ENCODE measurements around the gene TDRD7. TPM values are rescaled to one million over a fixed set of nuclear protein-coding genes. Genes with fewer than 3 reads are reported as not detected.

The TDRD7 gene
- total and polyA plus RNA-seq, 2 of the 13 experiments (the other 11 are each of a cell fraction or from before 2014, with no cell fraction given) = 9.8 to 15.5 TPM

DNA sequence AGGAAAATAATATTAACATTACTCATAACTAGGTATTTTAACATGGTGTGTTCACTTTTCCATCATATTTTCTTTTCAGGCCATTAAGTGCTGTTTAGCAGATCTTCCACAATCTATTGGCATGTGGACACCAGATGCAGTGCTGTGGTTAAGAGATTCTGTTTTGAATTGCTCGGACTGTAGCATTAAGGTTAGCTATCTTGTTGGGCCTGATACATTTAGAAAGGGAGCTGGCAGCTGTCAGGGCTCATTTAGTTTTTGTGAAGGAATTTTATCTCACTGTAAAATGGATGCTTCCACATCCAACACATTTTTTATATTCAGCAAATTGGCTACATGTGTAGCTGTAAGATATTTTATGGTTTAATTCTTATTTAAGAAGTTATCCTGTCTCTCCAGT, 68.9 kb downstream of the TDRD7 start:
- Histone ChIP-seq H3K79me2 (ENCODE audit: insufficient read depth, low read length) (no peaks in the 10 kb centered on the region), H4K20me1 (ENCODE audit: insufficient read depth, low read length) (no peaks in the 10 kb centered on the region), H3K4me3 (replicated peaks in 1 of 3; ENCODE audit: insufficient read depth in 1 of 3, low read depth in 2 of 3, low read length in 3 of 3) (no peak overlapping the region), H3K4me1 (ENCODE audit: insufficient read depth, low read length) (peaks cover 8% of the 10 kb centered on the region), H3K27me3 (ENCODE audit: control insufficient read depth in 1 of 2, insufficient read depth in 2 of 2, low read length in 2 of 2) (no peaks in the 10 kb centered on the region), H3K9ac (ENCODE audit: insufficient read depth, low read depth, low read length) (no peak overlapping the region), H3K4me2 (ENCODE audit: low read depth, low read length) (no peak overlapping the region), H3K9me3 (ENCODE audit: low read length) (no peaks in the 10 kb centered on the region), H2AFZ (ENCODE audit: low read length) (no peak overlapping the region), H3K36me3 (replicated peaks in 1 of 2; ENCODE audit: control insufficient read depth in 1 of 2, insufficient read depth in 2 of 2, low read length in 2 of 2) (peaks cover 5 to 25% of the 10 kb centered on the region in 2 experiments), H3K27ac (ENCODE audit: extremely low read length, insufficient read depth, low read length) (no peak overlapping the region)
- intact Hi-C loops (cut with micrococcal nuclease; ENCODE audit: unreplicated experiment) (no loop called here), in situ Hi-C loops (cut with HindIII; ENCODE audit: extremely low pct_ligation_motif_present, low pct_unique_long_range_greater_than_20kb) (no loop called here)
- ChIA-PET POLR2A (no interaction called here), CTCF (ENCODE audit: low intra/inter-chr PET ratio, low total read pairs) (no interaction called here)
- DNase-seq (ENCODE audit: low spot score) (no peak), FAIRE-seq (no peak), ATAC-seq (no peak)
- no TSS peak for BruUV-seq (replicated peaks)
- 100% methylated on average over 1 of the region's 1 CpG for WGBS (ENCODE audit: low lambda C conversion rate)
- TF ChIP-seq KMT2A (CRISPR knock-in tag; IDR thresholded peaks at IDR 0.05) (no peak), CAMTA2 (CRISPR knock-in tag; IDR thresholded peaks at IDR 0.05; ENCODE audit: borderline replicate concordance) (no peak), MED1 (CRISPR knock-in tag; IDR thresholded peaks at IDR 0.05) (no peak), ZFP36L1 (CRISPR knock-in tag; IDR thresholded peaks at IDR 0.05) (no peak), ZKSCAN8 (CRISPR knock-in tag; IDR thresholded peaks at IDR 0.05; ENCODE audit: borderline replicate concordance) (no peak), RBM22 (optimal IDR thresholded peaks at IDR 0.05; ENCODE audit: low read length) (no peak), RELA (CRISPR knock-in tag; IDR thresholded peaks at IDR 0.05) (no peak)
- TF ChIP-seq, protein P1, sequence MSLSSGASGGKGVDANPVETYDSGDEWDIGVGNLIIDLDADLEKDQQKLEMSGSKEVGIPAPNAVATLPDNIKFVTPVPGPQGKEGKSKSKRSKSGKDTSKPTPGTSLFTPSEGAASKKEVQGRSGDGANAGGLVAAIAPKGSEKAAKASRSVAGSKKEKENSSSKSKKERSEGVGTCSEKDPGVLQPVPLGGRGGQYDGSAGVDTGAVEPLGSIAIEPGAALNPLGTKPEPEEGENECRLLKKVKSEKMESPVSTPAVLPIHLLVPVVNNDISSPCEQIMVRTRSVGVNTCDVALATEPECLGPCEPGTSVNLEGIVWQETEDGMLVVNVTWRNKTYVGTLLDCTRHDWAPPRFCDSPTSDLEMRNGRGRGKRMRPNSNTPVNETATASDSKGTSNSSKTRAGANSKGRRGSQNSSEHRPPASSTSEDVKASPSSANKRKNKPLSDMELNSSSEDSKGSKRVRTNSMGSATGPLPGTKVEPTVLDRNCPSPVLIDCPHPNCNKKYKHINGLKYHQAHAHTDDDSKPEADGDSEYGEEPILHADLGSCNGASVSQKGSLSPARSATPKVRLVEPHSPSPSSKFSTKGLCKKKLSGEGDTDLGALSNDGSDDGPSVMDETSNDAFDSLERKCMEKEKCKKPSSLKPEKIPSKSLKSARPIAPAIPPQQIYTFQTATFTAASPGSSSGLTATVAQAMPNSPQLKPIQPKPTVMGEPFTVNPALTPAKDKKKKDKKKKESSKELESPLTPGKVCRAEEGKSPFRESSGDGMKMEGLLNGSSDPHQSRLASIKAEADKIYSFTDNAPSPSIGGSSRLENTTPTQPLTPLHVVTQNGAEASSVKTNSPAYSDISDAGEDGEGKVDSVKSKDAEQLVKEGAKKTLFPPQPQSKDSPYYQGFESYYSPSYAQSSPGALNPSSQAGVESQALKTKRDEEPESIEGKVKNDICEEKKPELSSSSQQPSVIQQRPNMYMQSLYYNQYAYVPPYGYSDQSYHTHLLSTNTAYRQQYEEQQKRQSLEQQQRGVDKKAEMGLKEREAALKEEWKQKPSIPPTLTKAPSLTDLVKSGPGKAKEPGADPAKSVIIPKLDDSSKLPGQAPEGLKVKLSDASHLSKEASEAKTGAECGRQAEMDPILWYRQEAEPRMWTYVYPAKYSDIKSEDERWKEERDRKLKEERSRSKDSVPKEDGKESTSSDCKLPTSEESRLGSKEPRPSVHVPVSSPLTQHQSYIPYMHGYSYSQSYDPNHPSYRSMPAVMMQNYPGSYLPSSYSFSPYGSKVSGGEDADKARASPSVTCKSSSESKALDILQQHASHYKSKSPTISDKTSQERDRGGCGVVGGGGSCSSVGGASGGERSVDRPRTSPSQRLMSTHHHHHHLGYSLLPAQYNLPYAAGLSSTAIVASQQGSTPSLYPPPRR (CRISPR knock-in tag; IDR thresholded peaks at IDR 0.05; ENCODE audit: borderline replicate concordance) = no peak
- TF ChIP-seq, protein P2, sequence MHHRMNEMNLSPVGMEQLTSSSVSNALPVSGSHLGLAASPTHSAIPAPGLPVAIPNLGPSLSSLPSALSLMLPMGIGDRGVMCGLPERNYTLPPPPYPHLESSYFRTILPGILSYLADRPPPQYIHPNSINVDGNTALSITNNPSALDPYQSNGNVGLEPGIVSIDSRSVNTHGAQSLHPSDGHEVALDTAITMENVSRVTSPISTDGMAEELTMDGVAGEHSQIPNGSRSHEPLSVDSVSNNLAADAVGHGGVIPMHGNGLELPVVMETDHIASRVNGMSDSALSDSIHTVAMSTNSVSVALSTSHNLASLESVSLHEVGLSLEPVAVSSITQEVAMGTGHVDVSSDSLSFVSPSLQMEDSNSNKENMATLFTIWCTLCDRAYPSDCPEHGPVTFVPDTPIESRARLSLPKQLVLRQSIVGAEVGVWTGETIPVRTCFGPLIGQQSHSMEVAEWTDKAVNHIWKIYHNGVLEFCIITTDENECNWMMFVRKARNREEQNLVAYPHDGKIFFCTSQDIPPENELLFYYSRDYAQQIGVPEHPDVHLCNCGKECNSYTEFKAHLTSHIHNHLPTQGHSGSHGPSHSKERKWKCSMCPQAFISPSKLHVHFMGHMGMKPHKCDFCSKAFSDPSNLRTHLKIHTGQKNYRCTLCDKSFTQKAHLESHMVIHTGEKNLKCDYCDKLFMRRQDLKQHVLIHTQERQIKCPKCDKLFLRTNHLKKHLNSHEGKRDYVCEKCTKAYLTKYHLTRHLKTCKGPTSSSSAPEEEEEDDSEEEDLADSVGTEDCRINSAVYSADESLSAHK (CRISPR knock-in tag; IDR thresholded peaks at IDR 0.05; ENCODE audit: borderline replicate concordance) = no peak
- TF ChIP-seq, protein P3, sequence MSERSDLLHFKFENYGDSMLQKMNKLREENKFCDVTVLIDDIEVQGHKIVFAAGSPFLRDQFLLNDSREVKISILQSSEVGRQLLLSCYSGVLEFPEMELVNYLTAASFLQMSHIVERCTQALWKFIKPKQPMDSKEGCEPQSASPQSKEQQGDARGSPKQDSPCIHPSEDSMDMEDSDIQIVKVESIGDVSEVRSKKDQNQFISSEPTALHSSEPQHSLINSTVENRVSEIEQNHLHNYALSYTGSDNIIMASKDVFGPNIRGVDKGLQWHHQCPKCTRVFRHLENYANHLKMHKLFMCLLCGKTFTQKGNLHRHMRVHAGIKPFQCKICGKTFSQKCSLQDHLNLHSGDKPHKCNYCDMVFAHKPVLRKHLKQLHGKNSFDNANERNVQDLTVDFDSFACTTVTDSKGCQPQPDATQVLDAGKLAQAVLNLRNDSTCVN (CRISPR knock-in tag; IDR thresholded peaks at IDR 0.05; ENCODE audit: borderline replicate concordance) = no peak

All from HepG2 (cell line).